Activated naive CD8-positive, alpha-beta T cell treated with anti-CD3 and anti-CD28 coated beads, Interleukin-2, amount 10 ng/mL, durations not matched to agents 7 days and 5 days (primary cell): Measurements from ENCODE around the gene CRYGB. TPM values are rescaled to one million over a fixed set of nuclear protein-coding genes. Genes with fewer than 3 reads are reported as not detected.
"Not testable (repeated sequence)": the region's sequence is repeated elsewhere in the genome, so short reads cannot be mapped to it uniquely, and the experiment has no call there.

Source experiments
- ATAC-seq: fragments of 150-1000 bp; cut with Tn5 transposase; one replicate; pipeline ENCODE4 v1.10.0; 2021; ENCODE audit warnings: low read depth, moderate library complexity
- POLR2A ChIA-PET: fragments of 350-600 bp; sonication (Branson Sonifier 250); formaldehyde crosslinking; loops from one replicate; lab custom pipeline; 2021; ENCODE audit warnings: antibody characterized with exemption; lab: Charles Lee
- DNase-seq: peaks from one replicate; pipeline ENCODE4 v3.0.0; 2021
- H3K27ac Mint-ChIP-seq: one replicate; pipeline ENCODE4 v1.8.0; 2022; ENCODE audit warnings: mild to moderate bottlenecking, mixed read lengths
- H3K27me3 Mint-ChIP-seq: one replicate; pipeline ENCODE4 v1.8.0; 2022; ENCODE audit warnings: mild to moderate bottlenecking, moderate library complexity, mixed read lengths
- H3K36me3 Mint-ChIP-seq: one replicate; pipeline ENCODE4 v1.8.0; 2021; ENCODE audit warnings: mild to moderate bottlenecking, mixed read lengths
- H3K4me1 Mint-ChIP-seq: one replicate; pipeline ENCODE4 v1.8.0; 2021; ENCODE audit warnings: mixed read lengths
- H3K4me3 Mint-ChIP-seq: one replicate; pipeline ENCODE4 v1.8.0; 2022; ENCODE audit warnings: mild to moderate bottlenecking, moderate library complexity, mixed read lengths
- H3K9me3 Mint-ChIP-seq: one replicate; pipeline ENCODE4 v1.8.0; 2021; ENCODE audit warnings: mixed read lengths
- total RNA-seq, 2 experiments: library from RNA; stranded (reverse); gene quantifications; one replicate each; pipeline ENCODE4 v1.2.3, GENCODE V29; 2021

CRYGB gene
- total RNA-seq, 2 experiments from 2014 or later, result not detected

DNA sequence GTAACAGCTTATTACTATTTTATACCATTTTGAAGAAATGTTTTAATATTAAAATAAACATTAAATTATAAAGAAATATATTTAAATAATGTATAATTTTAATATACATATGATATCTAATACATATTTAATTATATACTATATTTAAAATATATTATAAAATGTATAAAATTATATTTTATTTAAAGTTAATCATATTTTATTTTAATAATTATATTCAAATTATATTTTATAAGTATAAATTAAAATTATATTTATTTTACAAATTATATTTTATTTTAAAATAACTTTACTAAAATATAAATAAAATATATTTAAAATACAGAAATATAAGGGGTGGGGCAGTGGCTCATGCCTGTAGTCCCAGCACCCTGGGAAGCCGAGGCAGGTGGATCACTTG is 23.7 kb downstream of the CRYGB start:
- peaks cover 13% of the 10 kb centered on the region for H3K4me1 Mint-ChIP-seq
- peaks cover 2% of the 10 kb centered on the region for H3K9me3 Mint-ChIP-seq
- peaks cover 2% of the 10 kb centered on the region for H3K36me3 Mint-ChIP-seq
- no peak overlapping the region for H3K4me3 Mint-ChIP-seq
- ATAC-seq, result no peak
- H3K27ac Mint-ChIP-seq, result no peak overlapping the region
- H3K27me3 Mint-ChIP-seq, result peaks cover 37% of the 10 kb centered on the region
- POLR2A ChIA-PET, result no interaction called here
- no peak for DNase-seq

- no peaks in the 10 kb centered on the region for H3K36me3 Mint-ChIP-seq
- peaks cover 14% of the 10 kb centered on the region for H3K27me3 Mint-ChIP-seq
- H3K9me3 Mint-ChIP-seq, result no peaks in the 10 kb centered on the region
- DNase-seq, result no peak
- H3K27ac Mint-ChIP-seq, result no peak overlapping the region
- H3K4me1 Mint-ChIP-seq, result peaks cover 5% of the 10 kb centered on the region
- POLR2A ChIA-PET, result no interaction called here
- ATAC-seq, result no peak
- H3K4me3 Mint-ChIP-seq, result no peak overlapping the region
These were observed 27.0 kb downstream of the CRYGB start for GRCh38 chr2:208118918-208119317.

- H3K36me3 Mint-ChIP-seq, result not testable (repeated sequence)
These were observed 28.6 kb downstream of the CRYGB start for GRCh38 chr2:208117390-208117789.

GRCh38 chr2:208112969-208113368 is 33.0 kb downstream of the CRYGB start:
- H3K9me3 Mint-ChIP-seq, result no peaks in the 10 kb centered on the region
- ATAC-seq (no peak), DNase-seq (no peak)
- POLR2A ChIA-PET, result no interaction called here
- no peaks in the 10 kb centered on the region for H3K36me3 Mint-ChIP-seq
- H3K4me1 Mint-ChIP-seq, result no peaks in the 10 kb centered on the region
- H3K4me3 Mint-ChIP-seq, result no peak overlapping the region
- no peak overlapping the region for H3K27ac Mint-ChIP-seq
- peaks cover 14% of the 10 kb centered on the region for H3K27me3 Mint-ChIP-seq

More at GRCh38 chr2:208117390-208117789, 28.6 kb downstream of the CRYGB start:
- POLR2A ChIA-PET, DNase-seq, H3K27ac Mint-ChIP-seq, H3K4me3 Mint-ChIP-seq, H3K4me1 Mint-ChIP-seq, ATAC-seq, H3K9me3 Mint-ChIP-seq: not testable (repeated sequence)
- peaks cover 13% of the 10 kb centered on the region for H3K27me3 Mint-ChIP-seq

DNA sequence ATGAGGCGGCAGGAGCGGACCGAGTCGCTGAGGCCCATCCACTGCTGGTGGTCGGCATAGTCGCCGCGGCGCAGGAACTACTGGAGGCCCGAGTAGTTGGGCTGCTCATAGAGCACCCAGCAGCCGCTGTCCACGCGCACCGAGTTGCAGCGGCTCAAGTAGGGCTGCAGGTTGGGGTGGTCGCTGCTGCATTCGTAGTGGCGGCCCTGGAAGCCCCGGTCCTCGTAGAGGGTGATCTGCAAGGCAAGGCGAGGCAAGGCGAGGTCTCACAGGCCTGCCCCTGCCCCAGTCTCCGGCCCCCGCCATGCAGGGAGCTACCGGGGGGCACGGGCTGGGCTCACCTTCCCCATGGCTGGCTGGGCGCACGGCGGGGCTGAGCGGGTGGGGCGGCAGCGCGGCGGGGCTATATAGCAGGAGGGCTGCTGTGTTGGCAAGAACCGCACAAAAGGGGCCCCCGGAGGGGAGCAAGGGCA is 33.6 kb downstream of the CRYGB start:
- H3K27me3 Mint-ChIP-seq, result peaks cover 14% of the 10 kb centered on the region
- H3K27ac Mint-ChIP-seq, result not testable (repeated sequence)

GRCh38 chr2:208103616-208104015 is 42.3 kb downstream of the CRYGB start:
- no peaks in the 10 kb centered on the region for H3K36me3 Mint-ChIP-seq
- peaks cover 3% of the 10 kb centered on the region for H3K27me3 Mint-ChIP-seq
- peaks cover 20% of the 10 kb centered on the region for H3K4me1 Mint-ChIP-seq
- DNase-seq, result no peak
- H3K27ac Mint-ChIP-seq, result no peak overlapping the region
- H3K4me3 Mint-ChIP-seq, result no peak overlapping the region
- POLR2A ChIA-PET, result no interaction called here
- no peaks in the 10 kb centered on the region for H3K9me3 Mint-ChIP-seq
- ATAC-seq, result no peak

More for the DNA sequence above, 33.6 kb downstream of the CRYGB start:
- H3K4me1 Mint-ChIP-seq, DNase-seq, POLR2A ChIA-PET, H3K9me3 Mint-ChIP-seq, H3K36me3 Mint-ChIP-seq, H3K4me3 Mint-ChIP-seq, ATAC-seq: not testable (repeated sequence)

DNA sequence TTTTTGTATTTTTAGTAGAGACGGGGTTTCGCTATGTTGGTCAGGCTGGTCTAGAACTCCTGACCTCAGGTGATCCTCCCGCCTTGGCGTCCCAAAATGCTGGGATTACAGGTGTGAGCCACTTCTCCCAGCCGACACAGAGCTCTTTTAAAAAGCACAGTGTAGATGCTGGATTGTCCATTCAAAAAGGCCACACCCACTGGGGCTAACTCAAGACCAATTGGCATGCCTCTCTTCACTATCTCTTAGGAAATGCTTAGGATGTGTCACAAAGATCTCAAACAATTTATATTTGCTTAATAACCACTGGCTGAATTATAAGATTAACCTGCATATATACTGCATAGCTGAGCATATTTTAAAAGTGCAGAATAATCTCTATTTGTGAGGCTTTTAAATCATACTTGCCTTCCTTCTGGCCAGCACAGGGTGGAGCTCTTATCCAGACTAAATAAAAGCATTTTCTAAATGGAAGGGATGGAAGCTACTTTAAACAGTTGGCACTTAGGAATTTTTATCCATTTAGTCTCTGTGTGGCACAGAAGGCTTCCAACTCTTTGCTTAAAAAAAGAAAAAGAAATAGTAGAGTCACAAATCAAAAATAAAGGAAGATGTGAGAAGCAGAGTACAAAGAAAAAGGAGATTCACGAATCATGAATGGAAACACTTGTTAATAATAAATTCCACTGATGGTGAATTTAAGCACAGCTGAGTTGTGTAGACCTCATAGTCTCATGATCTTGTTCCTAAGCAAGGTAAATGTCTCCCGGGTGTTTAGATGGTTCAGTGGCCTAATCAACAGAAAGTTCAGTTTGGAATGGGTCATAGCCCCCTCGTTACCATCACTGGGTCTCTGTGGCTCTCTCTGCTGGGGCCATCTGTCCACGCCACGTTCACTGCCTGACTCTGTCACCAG is 44.0 kb downstream of the CRYGB start:
- peaks cover 20% of the 10 kb centered on the region for H3K4me1 Mint-ChIP-seq
- no peaks in the 10 kb centered on the region for H3K36me3 Mint-ChIP-seq
- no peaks in the 10 kb centered on the region for H3K9me3 Mint-ChIP-seq
- ATAC-seq, result peak; percentile 31
- POLR2A ChIA-PET, result interaction anchor here (0.7 to 1.7 kb wide), 2 partner anchors 63 to 163 kb away, joined by 3 to 4 read pairs; no protein-coding TSS in a partner anchor
- peaks cover 3% of the 10 kb centered on the region for H3K27me3 Mint-ChIP-seq
- peak overlapping the region; percentile 5 for H3K4me3 Mint-ChIP-seq
- no peak for DNase-seq
- H3K27ac Mint-ChIP-seq, result peak overlapping the region; percentile 28

- H3K4me3 Mint-ChIP-seq, result peak overlapping the region; percentile 59
- no peak for ATAC-seq
- no peak overlapping the region for H3K27ac Mint-ChIP-seq
These were observed 46.1 kb downstream of the CRYGB start for GRCh38 chr2:208099682-208100470.

DNA sequence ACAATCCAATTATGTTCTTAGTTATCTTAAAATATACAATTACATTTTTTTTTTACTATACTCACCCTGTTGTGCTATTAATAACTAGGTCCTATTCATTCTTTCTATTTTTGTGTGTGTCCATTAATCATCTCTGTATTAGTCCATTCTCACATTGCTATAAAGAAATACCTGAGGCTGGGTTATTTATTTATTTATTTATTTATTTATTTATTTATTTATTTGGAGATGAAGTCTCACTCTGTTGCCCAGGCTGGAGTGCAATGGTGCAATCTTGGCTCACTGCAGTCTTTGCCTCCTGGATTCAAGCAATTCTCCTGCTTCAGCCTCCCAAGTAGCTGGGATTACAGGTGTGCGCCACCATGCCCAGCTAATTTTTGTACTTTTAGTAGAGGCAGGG is 47.3 kb downstream of the CRYGB start:
- H3K4me1 Mint-ChIP-seq, result peaks cover 20% of the 10 kb centered on the region
- H3K4me3 Mint-ChIP-seq, POLR2A ChIA-PET, H3K27ac Mint-ChIP-seq, H3K27me3 Mint-ChIP-seq, ATAC-seq, H3K9me3 Mint-ChIP-seq, H3K36me3 Mint-ChIP-seq, DNase-seq: not testable (repeated sequence)

More at GRCh38 chr2:208099682-208100470, 46.1 kb downstream of the CRYGB start:
- no peak for DNase-seq
- POLR2A ChIA-PET, result no interaction called here
- Mint-ChIP-seq H3K36me3 (no peaks in the 10 kb centered on the region), H3K4me1 (peaks cover 20% of the 10 kb centered on the region), H3K27me3 (peaks cover 3% of the 10 kb centered on the region), H3K9me3 (no peaks in the 10 kb centered on the region)

- Mint-ChIP-seq H3K27ac (no peak overlapping the region), H3K36me3 (no peaks in the 10 kb centered on the region), H3K4me1 (peaks cover 20% of the 10 kb centered on the region), H3K4me3 (no peak overlapping the region), H3K9me3 (no peaks in the 10 kb centered on the region), H3K27me3 (peaks cover 3% of the 10 kb centered on the region)
- POLR2A ChIA-PET, result no interaction called here
- ATAC-seq (no peak), DNase-seq (no peak)
These were observed 47.7 kb downstream of the CRYGB start for GRCh38 chr2:208098267-208098666.

- H3K27me3 Mint-ChIP-seq, result peaks cover 3% of the 10 kb centered on the region
- H3K27ac Mint-ChIP-seq, result no peak overlapping the region
- POLR2A ChIA-PET, result no interaction called here
- DNase-seq, result no peak
- H3K4me3 Mint-ChIP-seq, result no peak overlapping the region
- ATAC-seq, result no peak
- peaks cover 20% of the 10 kb centered on the region for H3K4me1 Mint-ChIP-seq
- H3K36me3 Mint-ChIP-seq, result no peaks in the 10 kb centered on the region
- H3K9me3 Mint-ChIP-seq, result no peaks in the 10 kb centered on the region
These were observed 48.2 kb downstream of the CRYGB start for GRCh38 chr2:208097801-208098200.

- DNase-seq (no peak), ATAC-seq (no peak)
- peaks cover 5% of the 10 kb centered on the region for H3K27me3 Mint-ChIP-seq
- no peak overlapping the region for H3K4me3 Mint-ChIP-seq
- H3K9me3 Mint-ChIP-seq, result no peaks in the 10 kb centered on the region
- no peaks in the 10 kb centered on the region for H3K36me3 Mint-ChIP-seq
- no peak overlapping the region for H3K27ac Mint-ChIP-seq
- H3K4me1 Mint-ChIP-seq, result peaks cover 20% of the 10 kb centered on the region
- POLR2A ChIA-PET, result no interaction called here
These were observed 48.6 kb downstream of the CRYGB start for GRCh38 chr2:208097313-208097712.

DNA sequence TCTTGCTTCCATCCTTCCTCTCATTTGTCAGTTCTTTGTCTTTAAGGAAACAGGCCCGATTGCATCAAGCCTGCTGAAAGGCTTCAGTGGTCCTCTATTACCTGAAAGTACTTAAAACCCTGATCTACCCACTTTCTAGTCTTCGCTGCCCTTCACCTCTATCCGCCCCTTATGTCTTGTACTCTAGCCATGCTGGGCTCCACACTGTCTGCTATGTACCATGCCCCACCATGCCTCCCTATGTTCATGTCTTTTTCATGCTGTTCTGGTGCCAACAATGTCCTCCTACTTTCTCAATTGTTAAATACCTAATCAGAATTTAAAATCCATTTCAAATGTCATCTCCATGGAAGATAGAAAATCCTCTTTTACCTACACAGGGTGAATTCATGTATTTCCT is 49.9 kb downstream of the CRYGB start:
- H3K27ac Mint-ChIP-seq, result no peak overlapping the region
- POLR2A ChIA-PET, result no interaction called here
- H3K4me1 Mint-ChIP-seq, result peaks cover 14% of the 10 kb centered on the region
- H3K36me3 Mint-ChIP-seq, result no peaks in the 10 kb centered on the region
- ATAC-seq, result no peak
- peaks cover 7% of the 10 kb centered on the region for H3K27me3 Mint-ChIP-seq
- no peak overlapping the region for H3K4me3 Mint-ChIP-seq
- no peak for DNase-seq
- no peaks in the 10 kb centered on the region for H3K9me3 Mint-ChIP-seq
